ENCODE data around the gene MPC2.

- TF ChIP-seq SUZ12 (IDR thresholded peaks at IDR 0.05) = no peak
- no peak for TF ChIP-seq ARNT (IDR thresholded peaks at IDR 0.05)
- TF ChIP-seq BHLHE40 (IDR thresholded peaks at IDR 0.05; ENCODE audit: borderline replicate concordance) = no peak
- no peak for TF ChIP-seq FOXK2 (IDR thresholded peaks at IDR 0.05)
- TF ChIP-seq SP1 (IDR thresholded peaks at IDR 0.05) = no peak
- no peak for TF ChIP-seq ELF4 (IDR thresholded peaks at IDR 0.05)
- TF ChIP-seq LEF1 (IDR thresholded peaks at IDR 0.05; ENCODE audit: borderline replicate concordance) = no peak
- TF ChIP-seq FOXA1 (IDR thresholded peaks at IDR 0.05) = no peak
- no peak for TF ChIP-seq PKNOX1 (IDR thresholded peaks at IDR 0.05)
- no peak for TF ChIP-seq CTBP1 (IDR thresholded peaks at IDR 0.05; ENCODE audit: borderline replicate concordance)
- TF ChIP-seq ZNF384 (IDR thresholded peaks at IDR 0.05) = no peak
- TF ChIP-seq FOXM1 (IDR thresholded peaks at IDR 0.05; ENCODE audit: borderline replicate concordance) = no peak
- no peak for TF ChIP-seq HDGF (IDR thresholded peaks at IDR 0.05; ENCODE audit: borderline replicate concordance)
Observed at GRCh38 chr1:167968569-167968968, 31.7 kb upstream of the MPC2 start.
